Rectal smooth muscle tissue (tissue), 1 donor: ENCODE results near the gene PRKAR2B.
"Not testable (repeated sequence)": the region's sequence is repeated elsewhere in the genome, so short reads cannot be mapped to it uniquely, and the experiment has no call there.

ENCODE experiments used
- H3K27ac ChIP-seq: one replicate; pipeline ENCODE4 v1.7.0; 2013; ENCODE audit warnings: low read depth, low read length, inconsistent platforms
- H3K27me3 ChIP-seq: one replicate; pipeline ENCODE4 v1.7.0; 2013; ENCODE audit warnings: low read length; ENCODE audit not compliant: control insufficient read depth, insufficient read depth
- H3K36me3 ChIP-seq: one replicate; pipeline ENCODE4 v1.7.0; 2013; ENCODE audit warnings: low read length; ENCODE audit not compliant: control insufficient read depth, insufficient read depth
- H3K4me1 ChIP-seq: one replicate; pipeline ENCODE4 v1.7.0; 2013; ENCODE audit warnings: low read length; ENCODE audit not compliant: control insufficient read depth, insufficient read depth
- H3K4me3 ChIP-seq: one replicate; pipeline ENCODE4 v1.7.0; 2013; ENCODE audit warnings: low read length
- H3K9ac ChIP-seq: one replicate; pipeline ENCODE4 v1.7.0; 2013; ENCODE audit warnings: low read length

Gene PRKAR2B

DNA sequence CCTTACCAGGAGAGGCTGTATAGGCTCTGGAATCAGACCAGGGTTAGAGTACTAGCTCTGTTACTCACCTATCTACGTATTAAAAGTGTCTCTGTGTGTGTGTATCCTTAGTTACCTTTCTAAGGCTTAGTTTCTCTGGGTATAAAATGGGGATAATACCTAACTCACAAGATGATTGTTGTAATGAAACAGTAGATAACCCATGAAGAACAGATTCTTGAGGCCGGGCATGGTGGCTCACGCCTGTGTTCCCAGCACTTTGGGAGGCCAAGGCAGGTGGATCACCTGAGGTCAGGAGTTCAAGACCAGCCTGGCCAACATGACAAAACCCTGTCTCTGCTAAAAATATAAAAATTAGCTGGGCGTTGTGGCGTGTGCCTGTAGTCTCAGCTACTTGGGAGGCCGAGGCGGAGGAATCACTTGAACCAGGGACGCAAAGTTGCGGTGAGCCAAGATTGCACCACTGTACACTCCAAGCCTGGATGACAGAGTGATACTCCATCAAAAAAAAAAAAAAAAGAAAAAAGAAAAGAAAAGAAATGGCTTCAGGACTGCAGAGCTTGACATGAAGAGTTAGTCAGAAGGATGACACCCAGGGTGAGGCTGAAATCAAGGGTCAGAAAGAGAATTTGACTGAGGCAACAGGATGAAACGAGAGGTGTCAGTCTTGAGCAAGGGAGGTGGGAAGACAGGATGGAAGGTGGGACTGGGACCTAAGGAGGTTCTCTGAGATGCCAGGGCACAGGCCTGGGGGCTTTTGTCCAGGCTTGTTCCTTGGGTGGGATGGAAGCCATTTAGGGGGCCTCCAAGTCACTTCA is 33.4 kb downstream of the PRKAR2B start:
- peaks cover 2% of the 10 kb centered on the region for H3K36me3 ChIP-seq
- H3K4me1 ChIP-seq: no peaks in the 10 kb centered on the region
- H3K9ac ChIP-seq: no peak overlapping the region
- H3K27me3 ChIP-seq: no peaks in the 10 kb centered on the region
- H3K4me3 ChIP-seq: no peak overlapping the region
- H3K27ac ChIP-seq: no peak overlapping the region

DNA sequence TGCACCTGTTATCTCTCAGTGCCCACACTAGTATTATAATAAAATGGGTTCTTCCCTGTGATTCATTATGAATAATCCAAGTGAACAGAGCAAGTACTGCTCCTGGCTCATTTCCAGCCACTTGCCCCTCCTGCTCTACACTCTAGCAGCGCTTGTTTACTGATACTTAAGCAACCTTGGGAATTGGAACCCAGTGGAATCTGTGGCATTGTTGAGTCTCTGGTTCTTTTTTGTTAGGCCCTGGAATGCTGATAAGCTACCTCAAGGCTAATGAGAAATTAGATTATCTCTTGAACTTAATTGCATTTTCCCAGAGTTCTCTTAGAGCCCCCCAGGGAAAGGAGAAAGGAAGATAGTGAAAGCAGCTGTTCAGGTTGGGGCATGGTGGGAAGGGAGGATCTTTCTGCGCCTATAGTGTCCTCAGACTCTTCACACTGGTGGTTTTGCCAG is 34.0 kb downstream of the PRKAR2B start:
- Histone ChIP-seq H3K4me1 (no peaks in the 10 kb centered on the region), H3K9ac (no peak overlapping the region), H3K4me3 (no peak overlapping the region), H3K27ac (no peak overlapping the region), H3K36me3 (peaks cover 2% of the 10 kb centered on the region), H3K27me3 (no peaks in the 10 kb centered on the region)

DNA sequence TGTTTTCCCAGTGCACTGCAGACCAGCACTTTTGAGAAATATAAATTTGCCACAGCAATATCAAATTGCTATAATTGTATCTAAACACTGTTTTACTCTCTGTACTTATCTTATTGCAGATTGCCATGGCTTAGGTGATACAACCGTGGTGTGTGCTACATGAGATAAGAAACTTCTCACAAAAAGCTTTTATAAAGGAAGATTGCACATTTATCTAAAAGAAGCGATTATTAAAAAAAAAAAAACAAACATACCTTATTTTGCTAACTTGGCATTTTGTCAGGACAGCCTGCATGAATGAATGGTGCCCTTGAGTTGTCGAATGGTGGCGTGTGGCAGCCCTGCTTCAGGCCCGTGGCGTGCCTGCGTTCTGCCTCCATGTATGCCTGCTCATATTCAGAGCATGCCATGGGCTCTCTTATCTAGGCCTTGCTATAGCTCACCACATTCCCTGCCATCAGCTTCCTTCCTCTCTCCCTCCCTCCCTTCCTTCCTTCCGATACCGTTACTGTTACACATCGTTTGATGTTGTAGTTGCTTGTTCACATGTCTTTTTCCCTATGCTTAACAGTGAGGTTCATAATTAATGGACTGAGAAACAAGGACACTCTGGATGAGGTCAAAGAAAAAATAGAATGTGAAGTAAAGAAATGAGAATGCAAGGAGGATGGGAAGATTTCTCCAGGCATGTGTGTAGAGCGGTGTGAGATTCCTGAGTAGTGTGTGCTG is 34.9 kb downstream of the PRKAR2B start:
- Histone ChIP-seq H3K27me3 (no peaks in the 10 kb centered on the region), H3K27ac (no peak overlapping the region), H3K4me1 (no peaks in the 10 kb centered on the region), H3K36me3 (peaks cover 2% of the 10 kb centered on the region), H3K4me3 (no peak overlapping the region), H3K9ac (no peak overlapping the region)

DNA sequence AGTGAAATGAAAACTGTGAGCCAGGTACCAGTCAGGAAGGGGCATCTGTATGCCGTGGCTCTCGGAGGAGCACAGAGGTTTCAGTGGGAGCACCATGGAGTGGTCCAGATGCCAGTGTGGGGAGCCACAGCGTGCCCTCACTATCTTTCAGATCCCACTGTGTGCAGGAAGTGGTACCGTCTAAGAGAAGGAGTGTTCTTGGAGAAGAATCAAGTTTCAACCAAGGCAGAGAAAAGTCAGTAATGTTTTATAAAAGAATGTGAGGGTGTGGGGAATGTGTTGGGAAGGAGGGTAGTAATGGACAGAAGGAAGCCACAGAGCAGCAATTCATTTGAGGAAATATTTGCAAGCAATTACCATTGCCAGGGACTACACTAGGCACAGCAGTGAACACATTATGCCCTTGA is 35.6 kb downstream of the PRKAR2B start:
- Histone ChIP-seq H3K27ac (no peak overlapping the region), H3K27me3 (no peaks in the 10 kb centered on the region), H3K36me3 (peaks cover 2% of the 10 kb centered on the region)

DNA sequence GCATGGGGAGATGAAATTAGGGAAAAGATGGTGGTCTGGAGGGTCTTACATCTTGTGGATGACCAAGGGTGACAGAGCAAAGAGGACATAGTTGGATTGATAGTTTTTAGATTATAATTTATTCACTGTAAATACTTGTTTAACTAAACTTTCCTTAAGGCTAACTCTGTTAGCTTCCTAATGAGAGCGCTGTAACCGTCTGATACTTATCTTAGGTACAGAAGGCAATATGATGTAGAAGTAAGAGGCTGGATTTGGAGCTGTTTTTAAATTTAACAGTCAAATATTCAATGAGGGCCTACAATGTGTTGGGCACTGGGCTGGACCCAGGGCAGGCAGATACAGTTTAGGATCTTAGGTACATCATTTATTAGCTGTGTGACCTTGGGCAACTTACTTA is 36.0 kb downstream of the PRKAR2B start:
- Histone ChIP-seq H3K27me3 (no peaks in the 10 kb centered on the region), H3K36me3 (peaks cover 2% of the 10 kb centered on the region), H3K4me1 (no peaks in the 10 kb centered on the region), H3K9ac (no peak overlapping the region), H3K27ac (no peak overlapping the region), H3K4me3 (no peak overlapping the region)

More for the DNA sequence above, 35.6 kb downstream of the PRKAR2B start:
- Histone ChIP-seq H3K4me1 (no peaks in the 10 kb centered on the region), H3K4me3 (no peak overlapping the region), H3K9ac (no peak overlapping the region)

DNA sequence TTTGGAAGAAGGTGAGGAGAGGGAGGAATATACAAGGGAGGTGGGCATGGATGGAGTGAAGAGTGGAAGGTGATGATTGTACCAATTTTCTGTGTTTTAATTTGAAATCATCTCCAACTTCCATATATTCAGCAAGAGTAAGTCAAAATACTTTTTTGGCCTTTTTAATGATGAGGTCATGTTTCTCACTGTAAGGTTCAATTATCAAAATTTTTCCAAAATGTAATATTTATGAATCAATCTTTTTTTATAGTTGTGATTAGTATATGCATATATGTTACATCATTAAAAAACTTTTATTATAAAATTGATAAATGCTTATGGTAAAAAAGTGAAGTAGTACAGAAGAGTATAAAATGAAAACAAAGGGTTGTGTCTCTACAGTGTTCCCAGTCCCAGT is 40.7 kb downstream of the PRKAR2B start:
- Histone ChIP-seq H3K36me3 (no peaks in the 10 kb centered on the region), H3K4me3 (no peak overlapping the region), H3K27me3 (no peaks in the 10 kb centered on the region), H3K27ac (no peak overlapping the region), H3K4me1 (no peaks in the 10 kb centered on the region), H3K9ac (no peak overlapping the region)

DNA sequence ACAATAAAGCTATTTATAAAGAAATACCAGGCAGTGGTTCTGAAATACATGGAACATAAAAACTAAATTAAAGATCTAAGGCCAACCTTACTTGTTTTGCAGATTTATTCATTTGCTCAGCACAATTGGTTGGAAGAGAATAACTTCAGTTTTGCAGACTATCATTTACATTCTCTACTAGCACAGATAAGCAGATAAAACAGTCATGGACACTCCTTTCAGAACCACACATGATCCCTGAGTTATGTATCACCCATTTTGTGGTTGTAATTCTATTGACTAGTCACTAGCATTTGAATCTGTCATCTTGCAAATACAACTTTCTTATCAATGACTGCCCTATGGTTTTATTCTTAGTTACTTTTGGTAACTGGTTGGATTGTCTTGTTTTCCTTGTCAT is 45.1 kb downstream of the PRKAR2B start:
- Histone ChIP-seq H3K36me3 (no peaks in the 10 kb centered on the region), H3K4me1 (no peaks in the 10 kb centered on the region), H3K27ac (no peak overlapping the region), H3K27me3 (no peaks in the 10 kb centered on the region), H3K4me3 (no peak overlapping the region), H3K9ac (no peak overlapping the region)

DNA sequence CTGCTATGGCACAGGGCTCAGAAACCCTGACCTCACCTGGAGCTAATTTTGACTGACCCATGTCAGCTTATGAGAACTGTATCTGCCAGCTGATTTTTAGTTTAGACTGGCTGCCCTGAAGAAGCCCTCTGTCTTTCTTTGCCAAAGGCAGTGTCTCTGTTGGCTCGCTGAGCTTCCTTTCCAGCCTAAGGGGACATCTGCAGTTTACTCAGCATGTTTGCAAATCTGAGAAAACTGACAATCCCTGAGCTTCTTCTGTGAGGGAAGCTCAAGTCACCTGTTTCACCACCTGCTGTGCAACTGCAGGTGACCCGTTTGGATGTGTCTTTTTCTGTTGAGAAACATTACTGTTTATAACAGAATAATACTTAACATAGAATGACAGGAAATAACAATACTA is 46.0 kb downstream of the PRKAR2B start:
- Histone ChIP-seq H3K27ac (no peak overlapping the region), H3K9ac (no peak overlapping the region), H3K4me1 (no peaks in the 10 kb centered on the region), H3K27me3 (no peaks in the 10 kb centered on the region), H3K36me3 (no peaks in the 10 kb centered on the region), H3K4me3 (no peak overlapping the region)

DNA sequence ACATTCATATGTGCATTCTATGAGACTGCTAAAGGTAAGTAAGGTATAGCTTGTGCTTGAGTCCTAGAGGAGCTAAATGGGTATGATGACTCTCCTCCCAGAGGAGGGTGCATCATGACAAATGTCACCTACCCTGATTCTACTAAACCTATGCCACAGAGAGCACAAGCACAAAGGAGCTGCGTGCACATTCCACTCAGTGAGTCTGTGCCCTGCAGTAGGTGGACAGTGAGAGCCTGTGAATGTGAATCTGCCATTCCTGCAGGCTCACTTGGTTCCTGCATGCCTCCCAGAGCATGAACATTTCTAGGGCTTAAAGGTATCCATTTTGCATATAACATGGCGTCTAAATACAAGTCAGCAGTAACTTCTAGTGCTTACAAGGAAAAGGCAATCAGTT is 46.8 kb downstream of the PRKAR2B start:
- H3K27ac ChIP-seq: no peak overlapping the region
- no peak overlapping the region for H3K4me3 ChIP-seq
- H3K36me3 ChIP-seq: no peaks in the 10 kb centered on the region
- H3K27me3 ChIP-seq: no peaks in the 10 kb centered on the region
- no peaks in the 10 kb centered on the region for H3K4me1 ChIP-seq
- H3K9ac ChIP-seq: no peak overlapping the region

DNA sequence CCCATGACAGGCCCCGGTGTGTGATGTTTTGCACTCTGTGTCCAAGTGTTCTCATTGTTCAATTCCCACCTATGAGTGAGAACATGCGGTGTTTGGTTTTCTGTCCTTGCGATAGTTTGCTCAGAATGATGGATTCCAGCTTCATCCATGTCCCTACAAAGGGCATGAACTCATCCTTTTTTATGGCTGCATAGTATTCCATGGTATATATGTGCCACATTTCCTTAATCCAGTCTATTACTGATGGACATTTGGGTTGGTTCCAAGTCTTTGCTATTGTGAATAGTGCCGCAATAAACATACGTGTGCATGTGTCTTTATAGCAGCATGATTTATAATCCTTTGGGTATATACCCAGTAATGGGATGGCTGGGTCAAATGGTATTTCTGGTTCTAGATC is 49.2 kb downstream of the PRKAR2B start:
- H3K36me3 ChIP-seq, H3K4me3 ChIP-seq, H3K27me3 ChIP-seq, H3K27ac ChIP-seq, H3K9ac ChIP-seq, H3K4me1 ChIP-seq: not testable (repeated sequence)

DNA sequence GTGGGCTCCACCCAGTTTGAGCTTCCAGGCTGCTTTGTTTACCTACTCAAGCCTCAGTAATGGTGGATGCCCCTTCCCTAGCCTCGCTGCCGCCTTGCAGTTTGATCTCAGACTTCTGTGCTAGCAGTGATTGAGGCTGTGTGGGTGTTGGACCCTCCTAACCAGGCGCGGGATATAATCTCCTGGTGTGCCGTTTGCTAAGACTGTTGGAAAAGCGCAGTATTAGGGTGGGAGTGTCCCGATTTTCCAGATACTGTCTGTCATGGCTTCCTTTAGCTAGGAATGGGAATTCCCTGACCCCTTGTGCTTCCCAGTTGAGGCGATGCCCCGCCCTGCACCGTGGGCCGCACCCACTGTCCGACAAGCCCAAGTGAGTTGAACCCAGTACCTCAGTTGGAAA is 54.6 kb downstream of the PRKAR2B start:
- not testable (repeated sequence) for H3K36me3 ChIP-seq, H3K9ac ChIP-seq, H3K27ac ChIP-seq, H3K4me1 ChIP-seq, H3K4me3 ChIP-seq, H3K27me3 ChIP-seq

DNA sequence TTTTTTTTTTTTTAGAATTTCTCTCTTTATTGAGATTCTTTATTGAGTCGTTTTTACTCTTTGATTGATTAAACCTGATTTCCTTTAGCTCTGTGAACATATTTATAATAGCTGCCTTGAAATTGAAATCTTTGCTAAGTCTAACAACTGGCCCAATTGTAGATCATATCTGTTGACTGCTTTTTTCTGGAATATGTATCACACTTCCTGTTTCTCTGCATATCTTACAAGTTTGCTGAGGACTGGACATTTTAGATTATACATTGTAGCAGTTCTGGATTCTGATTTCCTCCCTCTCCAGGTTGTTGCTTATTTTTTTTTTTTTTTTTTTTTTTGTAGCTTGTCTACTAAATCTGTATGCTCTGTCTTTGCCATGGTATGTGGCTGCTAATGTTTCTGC is 56.3 kb downstream of the PRKAR2B start:
- H3K27me3 ChIP-seq: no peaks in the 10 kb centered on the region
- H3K27ac ChIP-seq: no peak overlapping the region
- H3K36me3 ChIP-seq: no peaks in the 10 kb centered on the region
- H3K4me3 ChIP-seq: no peak overlapping the region
- no peak overlapping the region for H3K9ac ChIP-seq
- H3K4me1 ChIP-seq: no peaks in the 10 kb centered on the region

DNA sequence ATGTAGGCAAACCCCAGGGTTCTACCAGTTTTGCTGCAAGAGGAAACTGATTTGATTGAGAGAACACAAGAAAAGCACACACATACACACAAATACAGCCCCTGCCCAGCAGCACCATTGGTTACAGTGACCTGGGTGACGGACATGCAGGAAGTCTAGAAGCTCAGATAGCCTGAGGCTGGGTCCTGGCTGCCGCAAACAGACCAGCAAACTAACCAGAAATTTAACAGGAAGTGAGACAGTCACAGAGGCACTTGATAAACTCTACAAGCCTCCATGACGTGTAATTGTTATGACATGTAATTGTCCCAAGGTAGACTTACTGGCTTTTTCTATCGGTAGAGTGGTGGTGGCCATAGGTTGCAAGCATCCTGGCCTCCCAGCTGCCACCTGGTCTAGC is 58.9 kb downstream of the PRKAR2B start:
- H3K9ac ChIP-seq: no peak overlapping the region
- H3K27ac ChIP-seq: no peak overlapping the region
- H3K27me3 ChIP-seq: no peaks in the 10 kb centered on the region
- no peaks in the 10 kb centered on the region for H3K4me1 ChIP-seq
- H3K4me3 ChIP-seq: no peak overlapping the region
- H3K36me3 ChIP-seq: no peaks in the 10 kb centered on the region
